Epithelial cell of prostate (primary cell): Measurements from ENCODE around the gene PCYT1A.
"Not testable (repeated sequence)": the region's sequence is repeated elsewhere in the genome, so short reads cannot be mapped to it uniquely, and the experiment has no call there.

ENCODE experiments used
- DNase-seq: peaks from one replicate; pipeline ENCODE4 v3.0.0-alpha.2; 2011; ENCODE audit warnings: low read depth, low spot score
- H3K27ac ChIP-seq: fragments of 450-650 bp; 2 replicates; pipeline ENCODE4 v1.5.1; 2017; ENCODE audit warnings: mild to moderate bottlenecking

The PCYT1A gene

DNA sequence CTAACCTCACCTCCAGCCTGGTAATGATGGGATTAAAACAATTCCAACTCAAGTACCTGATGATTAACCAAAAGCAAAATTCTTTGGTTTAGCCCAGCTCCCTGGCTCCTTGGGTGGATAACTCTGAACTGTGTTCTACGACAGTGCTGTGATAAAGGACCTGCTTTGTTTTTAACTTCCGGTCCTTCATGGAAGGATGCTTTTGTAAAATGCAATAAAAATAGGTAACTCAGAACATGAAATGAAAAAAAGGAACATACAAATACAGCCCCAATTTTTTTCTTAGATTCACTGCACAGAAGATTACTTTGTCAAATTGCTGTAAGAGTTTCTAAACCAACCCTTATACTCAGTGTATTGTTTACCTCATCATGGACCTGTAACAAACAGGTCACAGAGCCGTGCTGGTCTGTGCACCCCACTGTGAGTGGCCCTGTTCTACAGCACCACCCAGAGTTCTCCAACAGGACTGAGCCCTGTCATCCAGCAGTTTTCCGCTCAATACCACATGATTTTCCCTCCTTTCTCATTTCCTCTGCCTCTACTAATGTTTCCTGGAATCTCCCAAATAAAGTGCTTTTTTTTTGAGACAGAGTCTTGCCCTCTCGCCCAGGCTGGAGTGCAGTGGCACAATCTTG is 4.9 kb upstream of the PCYT1A start:
- no peak overlapping the region for H3K27ac ChIP-seq
- no peak for DNase-seq

DNA sequence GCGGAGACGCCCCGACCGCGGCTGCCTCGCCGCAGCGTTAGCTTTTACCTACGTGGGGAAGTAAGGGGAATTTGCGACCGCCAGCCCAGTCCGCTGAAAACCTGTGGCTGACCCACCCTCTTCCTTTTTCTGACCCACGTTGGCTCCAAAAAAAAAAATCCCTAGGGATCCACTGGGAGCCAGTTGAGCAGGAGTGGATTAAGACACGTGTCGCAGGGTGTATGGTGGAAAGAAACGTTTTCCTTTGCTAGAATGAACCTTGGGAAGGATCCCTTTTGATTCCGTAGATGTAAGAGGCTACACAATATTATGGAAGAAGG is 575 bp upstream of the PCYT1A start:
- no peak for DNase-seq
- H3K27ac ChIP-seq = peak overlapping the region; percentile 90

DNA sequence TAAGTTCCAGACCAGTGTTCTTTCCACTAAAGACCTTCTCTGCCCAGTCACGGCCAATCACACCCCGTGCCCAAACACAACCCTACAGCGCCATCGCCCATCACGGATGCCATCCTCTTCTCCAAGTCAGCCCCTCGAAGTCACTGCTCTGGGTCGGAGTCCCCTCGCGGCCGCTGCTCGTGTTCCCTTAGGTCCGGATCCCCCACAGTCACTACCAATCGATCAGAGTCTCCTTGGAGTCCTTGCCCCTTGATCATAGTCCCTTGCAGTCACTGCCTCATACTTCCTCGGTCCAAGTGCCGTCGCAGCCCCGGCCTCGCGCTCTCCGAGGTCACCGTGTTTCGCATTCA is 461 bp downstream of the PCYT1A start:
- DNase-seq = no peak

DNA sequence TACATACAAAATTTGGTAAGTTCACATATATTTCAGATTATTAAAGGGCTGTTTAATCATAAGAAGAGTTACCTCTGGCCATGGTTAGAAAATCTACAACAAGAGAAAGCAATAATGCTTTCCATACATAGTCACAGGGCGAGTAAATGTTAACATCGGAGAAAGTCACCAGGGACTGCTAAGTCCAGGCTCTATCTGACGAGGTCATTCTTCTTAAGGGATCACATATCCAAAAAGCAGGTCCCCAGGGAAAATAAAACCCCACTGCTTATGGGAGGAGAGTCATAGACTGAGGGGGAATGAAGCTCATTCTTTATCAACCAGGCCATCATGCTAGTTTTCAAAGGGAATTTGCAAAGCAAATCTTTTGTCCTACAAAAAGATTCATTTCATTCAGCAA is 3.1 kb downstream of the PCYT1A start:
- DNase-seq = no peak
- H3K27ac ChIP-seq = no peak overlapping the region

More for the DNA sequence above, 461 bp downstream of the PCYT1A start:
- peak overlapping the region; percentile 90 for H3K27ac ChIP-seq

DNA sequence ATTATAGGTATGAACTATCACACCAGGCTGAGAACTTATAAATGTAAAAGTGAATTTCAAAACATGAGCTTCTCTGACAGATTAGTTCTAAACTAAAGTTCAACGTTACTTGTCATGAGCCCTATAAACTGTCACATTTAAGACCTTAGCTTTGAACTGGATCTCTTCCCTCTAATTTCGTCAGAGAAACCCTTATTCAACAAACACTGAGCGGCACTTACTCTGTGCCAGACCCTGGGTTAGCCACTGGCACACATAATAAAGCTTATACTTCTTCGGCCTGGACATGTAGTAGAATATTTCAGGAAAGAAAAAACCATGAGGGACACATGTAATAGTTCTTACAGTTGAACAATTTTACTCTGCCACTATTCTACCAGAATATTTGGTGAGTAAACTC is 5.6 kb downstream of the PCYT1A start:
- H3K27ac ChIP-seq = peak overlapping the region; percentile 91
- no peak for DNase-seq

DNA sequence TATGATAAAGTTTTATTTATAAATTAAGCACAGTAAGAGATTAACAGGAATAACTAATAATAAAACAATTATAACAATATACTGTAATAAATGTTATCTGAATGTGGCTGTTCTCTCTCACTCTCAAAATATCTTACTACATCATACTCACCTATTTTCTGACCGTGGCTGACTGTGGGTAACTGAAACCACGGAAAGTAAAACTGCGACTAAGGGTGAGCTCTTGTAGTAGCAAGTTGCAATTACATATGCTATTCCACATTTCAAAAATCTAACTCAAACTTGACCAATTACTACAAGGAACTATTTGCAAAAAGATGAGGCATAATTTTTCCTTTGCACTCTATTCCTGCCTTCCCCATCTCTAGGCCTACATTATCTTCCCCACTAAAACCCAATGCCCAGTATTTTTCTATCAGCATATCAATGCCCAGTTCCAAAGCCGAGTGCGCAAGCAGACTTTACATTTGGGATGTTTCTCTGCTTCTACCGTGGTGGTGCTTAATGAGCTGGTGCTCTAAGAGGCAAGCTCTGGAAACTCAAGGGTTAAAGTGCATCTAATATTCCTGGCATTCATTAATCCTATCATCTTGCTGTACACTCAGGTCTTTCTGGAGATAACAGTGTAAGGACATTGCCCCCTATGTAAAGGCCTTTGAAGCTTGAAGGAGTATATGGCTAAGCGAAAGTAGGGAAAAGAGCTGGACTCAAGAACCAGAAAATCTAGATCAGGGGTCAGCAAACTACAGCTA is 6.7 kb downstream of the PCYT1A start:
- H3K27ac ChIP-seq = peak overlapping the region; percentile 91
- DNase-seq = no peak

DNA sequence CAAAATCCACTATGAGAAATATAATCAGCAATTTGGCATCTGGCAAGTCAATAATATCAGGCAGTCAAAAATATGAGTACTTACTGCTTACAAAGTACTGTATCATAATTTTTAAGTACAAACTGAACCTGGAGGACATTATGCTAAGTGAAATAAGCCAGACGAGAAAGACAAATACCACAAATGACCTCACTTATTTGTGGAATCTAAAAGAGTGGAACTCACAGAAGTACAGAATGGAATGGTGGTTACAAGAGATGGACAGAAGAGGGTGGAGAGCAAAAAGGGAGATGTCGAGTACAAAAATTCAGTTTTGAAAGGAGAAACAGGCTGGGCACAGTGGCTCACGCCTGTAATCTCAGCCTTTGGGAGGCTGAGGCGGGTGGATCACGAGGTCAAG is 12.4 kb downstream of the PCYT1A start:
- H3K27ac ChIP-seq = peak overlapping the region; percentile 20
- DNase-seq = no peak

DNA sequence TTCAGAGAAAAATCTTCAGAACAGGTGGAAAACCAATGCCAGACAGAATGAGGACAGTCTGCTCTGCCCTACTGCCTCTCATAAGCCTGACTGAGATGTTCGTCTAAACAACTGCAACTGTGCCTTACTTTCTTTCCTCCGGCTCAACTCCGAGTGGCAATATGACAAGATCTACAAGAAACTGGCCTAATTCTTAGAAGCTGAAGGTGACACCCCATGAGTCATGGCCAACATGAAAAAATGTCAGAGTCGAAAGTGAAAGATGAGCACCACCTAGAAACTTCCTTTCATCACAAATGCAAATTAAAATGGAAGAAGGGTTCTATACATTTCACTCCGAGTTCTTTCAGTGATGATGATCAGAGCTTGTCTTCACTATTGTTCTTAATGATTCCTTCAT is 12.9 kb downstream of the PCYT1A start:
- peak overlapping the region; percentile 20 for H3K27ac ChIP-seq
- no peak for DNase-seq

DNA sequence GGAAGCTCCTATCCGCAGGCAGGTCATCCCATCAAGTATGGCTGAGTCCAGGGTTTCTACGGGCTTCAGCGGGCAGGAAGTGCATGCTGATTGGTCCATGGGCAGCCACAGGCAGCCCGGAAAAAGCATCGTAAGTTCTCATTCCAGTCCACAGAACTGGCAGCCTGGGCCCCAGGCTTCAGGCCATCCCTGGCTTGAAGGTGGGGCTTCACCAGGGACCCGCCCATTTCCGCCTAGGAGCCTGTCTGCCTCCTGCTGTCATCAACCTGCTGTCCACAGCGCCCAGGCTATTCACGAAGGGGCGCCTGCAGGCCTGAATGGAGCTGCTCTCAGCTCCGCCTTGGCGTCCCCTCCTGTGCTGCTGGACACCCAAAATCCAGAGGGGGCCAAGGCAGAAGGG is 13.9 kb downstream of the PCYT1A start:
- H3K27ac ChIP-seq = no peak overlapping the region
- no peak for DNase-seq

DNA sequence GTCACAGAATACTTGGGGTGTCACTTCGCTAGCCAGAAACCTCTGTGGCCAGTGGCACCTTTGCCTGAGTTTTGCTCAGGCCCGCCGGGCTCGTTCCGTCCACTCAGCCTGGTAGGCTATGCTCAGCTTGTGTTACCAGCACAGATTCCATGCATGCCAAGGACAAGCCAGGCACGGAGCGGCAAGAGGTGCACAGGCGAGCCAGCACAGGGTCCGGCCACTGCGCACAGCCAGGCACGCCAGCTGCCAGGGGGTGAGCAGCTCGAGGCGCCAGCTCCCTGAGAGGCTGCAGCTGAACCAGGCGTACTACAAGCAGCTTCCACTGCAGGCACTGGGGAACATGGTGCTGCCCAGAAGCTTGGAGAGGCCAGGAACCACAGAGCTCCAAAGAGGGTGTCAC is 14.7 kb downstream of the PCYT1A start:
- H3K27ac ChIP-seq = no peak overlapping the region
- DNase-seq = no peak

DNA sequence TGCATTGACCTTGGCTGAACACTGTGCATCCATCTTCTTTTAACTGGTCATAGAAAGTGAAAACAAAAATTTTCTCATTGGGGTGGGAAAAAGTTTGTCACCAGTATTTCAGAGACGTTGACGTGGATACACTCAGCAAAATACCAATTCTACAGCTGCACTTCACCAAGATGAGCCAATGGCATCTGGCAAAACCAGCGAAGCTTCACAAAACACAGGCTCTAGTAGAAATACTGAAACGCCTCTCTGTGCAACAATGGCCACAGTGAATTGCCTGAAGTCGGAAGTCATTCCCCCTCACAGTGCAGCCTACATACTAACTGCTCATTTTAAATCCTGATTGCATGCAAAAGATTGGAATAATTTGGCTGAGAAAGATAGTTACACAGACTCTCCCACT is 17.0 kb downstream of the PCYT1A start:
- DNase-seq = no peak
- H3K27ac ChIP-seq = no peak overlapping the region

DNA sequence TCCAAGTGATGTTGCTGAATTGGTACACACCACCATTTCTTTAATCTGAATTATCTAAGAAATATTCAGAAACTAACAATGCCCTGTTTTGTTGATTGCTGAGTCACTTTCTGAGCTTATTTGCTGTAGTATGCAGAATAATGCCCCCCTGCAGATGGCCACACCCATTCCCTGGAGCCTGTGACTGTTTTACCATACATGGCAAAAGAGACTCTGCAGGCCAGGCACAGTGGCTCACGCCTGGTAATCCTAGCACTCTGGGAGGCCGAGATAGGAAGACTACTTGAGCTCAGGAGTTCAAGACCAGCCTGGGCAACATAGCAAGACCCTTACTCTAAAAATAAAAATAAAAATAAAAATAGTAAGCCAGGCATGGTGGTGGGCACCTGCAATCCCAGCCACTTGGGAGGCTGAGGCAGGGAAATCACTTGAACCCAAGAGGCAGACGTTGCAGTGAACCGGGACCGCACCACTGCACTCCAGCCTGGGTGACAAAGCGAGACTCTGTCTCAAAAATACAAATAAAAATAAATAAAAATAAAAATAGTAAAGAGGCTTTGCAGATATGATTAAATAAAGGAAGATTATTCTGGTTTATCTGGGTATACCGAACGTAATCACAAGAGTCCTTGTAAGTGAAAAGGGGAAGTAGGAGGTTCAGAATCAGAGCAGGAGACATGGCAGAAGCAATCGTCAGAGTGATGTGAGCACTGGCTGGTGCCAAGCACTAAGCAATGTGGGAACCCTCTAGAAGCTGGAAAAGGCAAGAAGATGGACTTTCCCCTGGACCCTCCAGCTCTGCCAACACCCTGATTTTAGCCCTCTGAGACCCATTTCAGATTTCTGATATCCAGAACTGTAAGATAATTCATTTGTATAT is 19.0 kb downstream of the PCYT1A start:
- peak; percentile 66 for DNase-seq
- H3K27ac ChIP-seq = peak overlapping the region; percentile 49

DNA sequence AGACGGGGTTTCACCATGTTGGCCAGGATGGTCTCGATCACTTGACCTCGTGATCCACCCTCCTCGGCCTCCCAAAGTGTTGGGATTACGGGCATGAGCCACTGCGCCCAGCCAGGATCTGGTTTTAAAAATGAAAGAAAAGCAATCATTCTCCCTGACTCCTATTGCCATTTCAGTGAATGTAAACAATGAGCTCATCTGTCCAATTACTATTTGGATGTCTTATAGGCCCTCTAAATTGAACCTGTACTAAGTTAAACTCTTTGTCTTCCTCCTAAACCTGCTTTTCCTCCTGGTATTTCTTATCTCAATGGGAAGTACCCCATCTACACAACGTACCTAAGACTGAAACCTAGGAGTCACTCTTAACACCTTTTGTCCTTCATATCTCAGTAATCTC is 23.7 kb downstream of the PCYT1A start:
- no peak for DNase-seq
- H3K27ac ChIP-seq = no peak overlapping the region

DNA sequence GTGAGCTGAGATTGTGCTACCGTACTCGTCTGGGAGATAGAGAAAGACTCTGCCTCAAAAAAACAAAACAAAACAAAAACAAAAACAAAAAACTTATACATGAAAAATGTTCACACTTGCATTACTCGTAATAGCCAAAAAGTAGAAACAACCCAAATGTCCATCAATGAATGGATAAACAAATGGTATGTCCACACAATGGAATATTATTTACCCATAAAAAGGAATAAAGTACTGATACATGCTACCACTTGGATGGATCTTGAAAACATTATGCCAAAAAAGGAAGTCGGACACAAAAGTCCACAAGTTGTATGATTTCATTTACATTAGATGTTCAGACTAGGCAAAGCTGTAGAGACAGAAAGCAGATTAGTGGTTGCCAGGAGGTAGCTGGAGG is 26.7 kb downstream of the PCYT1A start:
- DNase-seq = no peak
- no peak overlapping the region for H3K27ac ChIP-seq

DNA sequence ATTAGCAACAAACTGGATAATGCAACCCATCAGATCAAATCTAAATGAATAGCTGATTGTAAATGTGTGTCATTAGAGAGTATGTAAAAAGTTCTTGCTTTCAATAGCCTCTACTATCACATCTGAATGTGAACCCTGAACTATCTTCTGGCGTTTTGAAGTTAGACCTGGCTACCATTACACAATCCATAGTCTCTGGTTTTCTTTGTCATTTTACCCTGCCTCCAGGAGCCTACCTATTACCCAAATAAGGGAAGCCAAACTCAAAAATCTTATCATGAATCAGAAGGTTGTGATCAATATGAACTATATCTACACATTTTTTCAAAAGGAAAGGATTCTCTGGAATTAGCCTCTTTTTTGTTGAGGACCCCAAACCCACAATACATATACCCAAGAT is 31.8 kb downstream of the PCYT1A start:
- DNase-seq = no peak
- H3K27ac ChIP-seq = no peak overlapping the region

DNA sequence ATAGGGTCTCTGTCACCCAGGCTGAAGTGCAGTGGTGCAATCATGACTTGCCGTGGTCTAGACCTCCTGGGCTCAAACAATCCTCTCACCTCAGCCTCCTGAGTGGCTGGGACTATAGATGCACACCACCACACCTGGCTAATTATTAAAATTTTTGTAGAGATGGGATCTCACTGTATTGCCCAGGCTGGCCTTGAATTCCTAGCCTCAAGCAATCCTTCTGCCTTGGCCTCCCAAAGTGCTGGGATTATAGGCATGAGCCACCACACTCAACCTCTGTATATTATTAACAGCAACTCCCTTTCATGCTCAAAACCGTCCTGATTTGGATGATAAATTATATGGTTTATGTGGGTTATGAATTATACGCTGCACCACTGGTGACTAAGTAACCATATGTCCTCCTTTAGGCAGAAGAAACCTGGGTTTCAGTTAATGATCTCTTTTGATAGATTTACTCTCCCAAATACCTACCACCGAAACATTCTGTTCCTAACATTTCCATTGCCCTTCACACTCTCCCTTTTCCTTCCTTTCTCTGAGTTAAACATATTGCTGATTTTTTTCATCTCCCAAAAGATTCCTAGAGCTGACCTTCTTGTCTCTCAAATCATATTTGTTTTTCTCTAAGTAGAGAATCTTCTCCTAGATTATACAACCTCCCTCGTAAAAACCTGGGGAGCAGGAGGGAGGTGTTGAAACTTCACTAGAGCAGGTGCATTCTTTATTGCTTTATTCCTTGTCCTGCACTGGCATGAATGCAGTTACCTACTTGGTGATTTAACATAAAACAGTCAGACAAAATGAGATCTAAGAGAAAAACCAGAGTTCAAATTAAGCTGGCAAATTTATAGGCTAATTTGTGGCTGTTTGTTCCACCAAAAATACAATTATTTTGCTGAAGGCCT is 32.9 kb downstream of the PCYT1A start:
- no peak for DNase-seq
- H3K27ac ChIP-seq = no peak overlapping the region

DNA sequence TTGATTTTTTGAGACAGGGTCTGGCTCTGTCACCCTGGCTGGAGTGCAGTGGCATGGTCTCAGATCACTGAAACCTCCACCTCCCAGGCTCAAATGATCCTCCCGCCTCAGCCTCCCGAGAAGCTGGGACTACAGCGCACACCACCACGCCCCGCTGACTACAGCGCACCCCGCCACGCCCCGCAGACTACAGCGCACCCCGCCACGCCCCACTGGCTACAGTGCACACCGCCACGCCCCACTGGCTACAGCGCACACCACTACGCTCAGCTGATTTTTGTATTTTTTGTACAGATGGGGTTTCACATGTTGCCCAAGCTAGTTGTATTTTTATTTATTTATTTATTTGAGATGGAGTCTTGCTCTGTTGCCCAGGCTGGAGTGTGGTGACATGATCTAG is 35.6 kb downstream of the PCYT1A start:
- no peak for DNase-seq

DNA sequence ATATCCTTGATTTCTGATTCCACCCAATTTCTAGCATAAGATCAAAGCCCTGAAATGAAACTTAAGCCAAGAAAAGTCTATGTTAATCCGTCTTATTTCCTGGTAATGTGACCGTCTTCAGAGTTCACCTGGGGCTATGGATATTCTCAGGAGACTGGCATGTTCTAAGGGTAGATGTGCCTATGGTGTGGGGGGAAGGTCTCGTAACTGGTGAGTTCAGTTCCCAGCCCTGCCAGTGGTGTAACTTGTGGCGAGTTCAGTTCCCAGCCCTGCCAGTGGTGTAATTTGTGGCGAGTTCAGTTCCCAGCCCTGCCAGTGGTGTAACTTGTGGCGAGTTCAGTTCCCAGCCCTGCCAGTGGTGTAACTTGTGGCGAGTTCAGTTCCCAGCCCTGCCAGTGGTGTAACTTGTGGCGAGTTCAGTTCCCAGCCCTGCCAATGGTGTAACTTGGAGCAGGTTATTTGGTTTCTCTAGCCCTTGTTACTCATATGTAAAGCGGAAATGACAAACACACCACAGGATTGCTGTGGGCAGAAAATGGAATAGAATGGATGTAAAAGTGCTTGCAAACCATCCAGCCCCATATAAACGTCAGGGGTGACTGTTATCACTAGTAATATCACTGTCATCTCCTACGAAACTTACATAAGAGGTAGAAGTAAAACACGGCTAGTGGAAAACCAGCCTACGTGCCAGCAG is 40.8 kb downstream of the PCYT1A start:
- DNase-seq = no peak
- peak overlapping the region; percentile 43 for H3K27ac ChIP-seq

More for the DNA sequence above, 35.6 kb downstream of the PCYT1A start:
- H3K27ac ChIP-seq = no peak overlapping the region

DNA sequence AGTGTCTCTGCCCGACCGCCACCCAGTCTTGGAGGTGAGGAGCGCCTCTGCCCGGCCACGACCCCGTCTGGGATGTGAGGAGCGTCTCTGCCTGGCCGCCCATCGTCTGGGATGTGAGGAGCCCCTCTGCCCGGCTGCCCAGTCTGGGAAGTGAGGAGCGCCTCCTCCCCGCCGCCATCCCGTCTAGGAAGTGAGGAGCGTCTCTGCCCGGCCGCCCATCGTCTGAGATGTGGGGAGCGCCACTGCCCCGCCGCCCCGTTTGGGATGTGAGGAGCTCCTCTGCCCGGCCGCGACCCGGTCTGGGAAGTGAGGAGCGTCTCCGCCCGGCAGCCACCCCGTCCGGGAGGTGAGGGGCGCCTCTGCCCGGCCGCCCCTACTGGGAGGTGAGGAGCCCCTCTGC is 43.4 kb downstream of the PCYT1A start:
- DNase-seq, H3K27ac ChIP-seq: not testable (repeated sequence)

DNA sequence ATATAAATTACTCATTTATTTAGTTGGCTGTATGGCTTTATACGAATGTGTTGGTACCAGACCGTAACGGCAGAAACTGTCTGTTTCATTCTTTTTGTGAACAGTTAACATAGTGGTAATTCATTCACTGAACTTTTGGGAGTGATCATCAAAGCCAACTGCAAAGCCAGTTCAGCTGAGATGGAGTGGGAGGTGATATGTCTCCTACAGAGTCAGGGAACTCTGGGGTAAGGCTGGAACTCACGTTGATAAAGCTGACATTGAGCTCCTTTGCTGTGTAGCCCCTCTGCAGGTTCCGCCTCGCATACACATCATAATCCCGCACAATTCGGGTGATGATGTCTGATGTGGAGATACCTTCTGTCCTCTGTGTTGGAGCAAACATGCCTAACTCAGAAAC is 45.8 kb downstream of the PCYT1A start:
- no peak overlapping the region for H3K27ac ChIP-seq
- no peak for DNase-seq
